ENCODE data around the gene ARRDC4. TPM values are rescaled to one million over a fixed set of nuclear protein-coding genes. Genes with fewer than 3 reads are reported as not detected.

The ARRDC4 gene
- total RNA-seq, 1 experiment from 2014 or later: 9.0 TPM

GRCh38 chr15:97994236-97994635, 33.7 kb downstream of the ARRDC4 start:
- H3K36me3 Mint-ChIP-seq: no peaks in the 10 kb centered on the region
- DNase-seq (ENCODE audit: low spot score): no peak
- no peak for ATAC-seq
- CTCF ChIA-PET: interaction anchor here (3.1 kb wide), 1 partner anchor 184 kb away, joined by 26 read pairs; no protein-coding TSS in a partner anchor
- no peak overlapping the region for H3K4me3 Mint-ChIP-seq
- no peaks in the 10 kb centered on the region for H3K27me3 Mint-ChIP-seq (ENCODE audit: low read depth)
- H3K9me3 Mint-ChIP-seq: peaks cover 16% of the 10 kb centered on the region
- H3K27ac Mint-ChIP-seq: no peak overlapping the region
- POLR2A ChIA-PET: no interaction called here
- no peak for TF ChIP-seq ZBTB43 (CRISPR knock-in tag; IDR thresholded peaks at IDR 0.05)
- TF ChIP-seq PRRX2 (CRISPR knock-in tag; IDR thresholded peaks at IDR 0.05): no peak
- no peak for TF ChIP-seq TCF7 (CRISPR knock-in tag; IDR thresholded peaks at IDR 0.05; ENCODE audit: low read depth)
- no peak for TF ChIP-seq ZNF138 (CRISPR knock-in tag; conservative IDR thresholded peaks at IDR 0.05)
- TF ChIP-seq IRF2 (CRISPR knock-in tag; IDR thresholded peaks at IDR 0.05; ENCODE audit: borderline replicate concordance, low read depth): no peak
- no peak for TF ChIP-seq JUN (CRISPR knock-in tag; IDR thresholded peaks at IDR 0.05)
- no peak for TF ChIP-seq NR2C2 (CRISPR knock-in tag; IDR thresholded peaks at IDR 0.05)
- TF ChIP-seq ATF1 (CRISPR knock-in tag; IDR thresholded peaks at IDR 0.05): no peak
- no peak for TF ChIP-seq ZNF232 (CRISPR knock-in tag; IDR thresholded peaks at IDR 0.05)
- no peak for TF ChIP-seq MLX (CRISPR knock-in tag; IDR thresholded peaks at IDR 0.05)
- TF ChIP-seq ESRRA (CRISPR knock-in tag; IDR thresholded peaks at IDR 0.05; ENCODE audit: borderline replicate concordance): no peak
- no peak for TF ChIP-seq HMGXB4 (CRISPR knock-in tag; IDR thresholded peaks at IDR 0.05)
- peaks cover 4% of the 10 kb centered on the region; the same call in 1 of the 2 replicates for H3K4me1 Mint-ChIP-seq

- H3K4me1 Mint-ChIP-seq: peaks cover 4% of the 10 kb centered on the region; the same call in 1 of the 2 replicates
- H3K4me3 Mint-ChIP-seq: no peak overlapping the region
- DNase-seq (ENCODE audit: low spot score) (no peak), ATAC-seq (no peak)
- peaks cover 10% of the 10 kb centered on the region for H3K9me3 Mint-ChIP-seq
- H3K27me3 Mint-ChIP-seq (ENCODE audit: low read depth): no peaks in the 10 kb centered on the region
- CTCF ChIA-PET: interaction anchor here (1.5 to 3.1 kb wide), 7 partner anchors 17 to 433 kb away, joined by 3 to 26 read pairs (median 5); no protein-coding TSS in a partner anchor
- POLR2A ChIA-PET: interaction anchor here (1.7 kb wide), 1 partner anchor 183 kb away, joined by 4 read pairs; no protein-coding TSS in a partner anchor
- H3K27ac Mint-ChIP-seq: no peak overlapping the region
- H3K36me3 Mint-ChIP-seq: no peaks in the 10 kb centered on the region
- TF ChIP-seq E2F4 (CRISPR knock-in tag; IDR thresholded peaks at IDR 0.05; ENCODE audit: borderline replicate concordance, low read depth) (no peak), STAT6 (CRISPR knock-in tag; conservative IDR thresholded peaks at IDR 0.05; ENCODE audit: low read depth) (no peak), ZNF423 (CRISPR knock-in tag; IDR thresholded peaks at IDR 0.05) (no peak), AR (CRISPR knock-in tag; IDR thresholded peaks at IDR 0.05) (no peak), ZNF138 (CRISPR knock-in tag; conservative IDR thresholded peaks at IDR 0.05) (no peak), ZNF281 (CRISPR knock-in tag; IDR thresholded peaks at IDR 0.05) (no peak)
Observed at GRCh38 chr15:97995192-97995591, 34.7 kb downstream of the ARRDC4 start.
